HG03457 (cell line): ENCODE results near the gene NEK3.
A peak's percentile ranks its signal among the peaks of the same experiment; 100 is the strongest.
"Not testable (repeated sequence)": the region's sequence is repeated elsewhere in the genome, so short reads cannot be mapped to it uniquely, and the experiment has no call there.

Source experiments
- ATAC-seq: cut with Tn5 transposase; IDR thresholded peaks from one replicate; pipeline ENCODE4 v1.9.1; 2021; ENCODE audit warnings: moderate number of reproducible peaks; ENCODE audit not compliant: unreplicated experiment

NEK3 gene

GRCh38 chr13:52170828-52171391, 11.5 kb upstream of the NEK3 start:
- not testable (repeated sequence) for ATAC-seq

GRCh38 chr13:52169839-52170238, 10.4 kb upstream of the NEK3 start:
- no peak for ATAC-seq

GRCh38 chr13:52165411-52165810, 6.0 kb upstream of the NEK3 start:
- ATAC-seq, result no peak

- no peak for ATAC-seq
Observed at GRCh38 chr13:52164989-52165388, 5.6 kb upstream of the NEK3 start.

GRCh38 chr13:52163878-52164277, 4.5 kb upstream of the NEK3 start:
- ATAC-seq, result not testable (repeated sequence)

GRCh38 chr13:52162279-52163101, 3.1 kb upstream of the NEK3 start:
- no peak for ATAC-seq

- no peak for ATAC-seq
Observed at GRCh38 chr13:52161181-52161646, 1.8 kb upstream of the NEK3 start.

- no peak for ATAC-seq
Observed at GRCh38 chr13:52160506-52160905, 1.1 kb upstream of the NEK3 start.

- no peak for ATAC-seq
Observed at GRCh38 chr13:52160053-52160452, 656 bp upstream of the NEK3 start.

- ATAC-seq, result no peak
Observed at GRCh38 chr13:52158629-52159158, 703 bp downstream of the NEK3 start.

- ATAC-seq, result no peak
Observed at GRCh38 chr13:52156724-52157261, 2.6 kb downstream of the NEK3 start.

GRCh38 chr13:52155177-52155576, 4.2 kb downstream of the NEK3 start:
- no peak for ATAC-seq

GRCh38 chr13:52147225-52147624, 12.2 kb downstream of the NEK3 start:
- ATAC-seq, result no peak

- no peak for ATAC-seq
Observed at GRCh38 chr13:52141299-52141698, 18.1 kb downstream of the NEK3 start.

GRCh38 chr13:52137489-52137888, 21.9 kb downstream of the NEK3 start:
- ATAC-seq, result no peak

GRCh38 chr13:52136763-52137162, 22.6 kb downstream of the NEK3 start:
- no peak for ATAC-seq

GRCh38 chr13:52130641-52131040, 28.8 kb downstream of the NEK3 start:
- ATAC-seq, result no peak

GRCh38 chr13:52128714-52129700, 30.4 kb downstream of the NEK3 start, which contains the start of gene NEK5:
TSS of gene NEK5 (minus strand) at chr13:52129073. CDS start at chr13:52127482, 1,591 bp downstream.
- peak; percentile 74 for ATAC-seq

GRCh38 chr13:52127783-52128702, 31.4 kb downstream of the NEK3 start:
- no peak for ATAC-seq

- no peak for ATAC-seq
Observed at GRCh38 chr13:52127378-52127777, 32.0 kb downstream of the NEK3 start.
